Measurements from ENCODE around the gene RTN4RL1. TPM values are rescaled to one million over a fixed set of nuclear protein-coding genes. Genes with fewer than 3 reads are reported as not detected.
A peak's percentile ranks its signal among the peaks of the same experiment; 100 is the strongest.

Gene RTN4RL1, protein sequence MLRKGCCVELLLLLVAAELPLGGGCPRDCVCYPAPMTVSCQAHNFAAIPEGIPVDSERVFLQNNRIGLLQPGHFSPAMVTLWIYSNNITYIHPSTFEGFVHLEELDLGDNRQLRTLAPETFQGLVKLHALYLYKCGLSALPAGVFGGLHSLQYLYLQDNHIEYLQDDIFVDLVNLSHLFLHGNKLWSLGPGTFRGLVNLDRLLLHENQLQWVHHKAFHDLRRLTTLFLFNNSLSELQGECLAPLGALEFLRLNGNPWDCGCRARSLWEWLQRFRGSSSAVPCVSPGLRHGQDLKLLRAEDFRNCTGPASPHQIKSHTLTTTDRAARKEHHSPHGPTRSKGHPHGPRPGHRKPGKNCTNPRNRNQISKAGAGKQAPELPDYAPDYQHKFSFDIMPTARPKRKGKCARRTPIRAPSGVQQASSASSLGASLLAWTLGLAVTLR
- total RNA-seq (2014; rRNA removed; shearing (Covaris generic)), result 1.4 and 1.7 TPM in 2 replicates
- 1.9 and 3.3 TPM in 2 replicates for polyA plus RNA-seq (2015; cell fraction: cytosol; rRNA removed)
- 0.09 and 0.91 TPM in 2 replicates for polyA plus RNA-seq (2015; cell fraction: nucleus; rRNA removed)

DNA sequence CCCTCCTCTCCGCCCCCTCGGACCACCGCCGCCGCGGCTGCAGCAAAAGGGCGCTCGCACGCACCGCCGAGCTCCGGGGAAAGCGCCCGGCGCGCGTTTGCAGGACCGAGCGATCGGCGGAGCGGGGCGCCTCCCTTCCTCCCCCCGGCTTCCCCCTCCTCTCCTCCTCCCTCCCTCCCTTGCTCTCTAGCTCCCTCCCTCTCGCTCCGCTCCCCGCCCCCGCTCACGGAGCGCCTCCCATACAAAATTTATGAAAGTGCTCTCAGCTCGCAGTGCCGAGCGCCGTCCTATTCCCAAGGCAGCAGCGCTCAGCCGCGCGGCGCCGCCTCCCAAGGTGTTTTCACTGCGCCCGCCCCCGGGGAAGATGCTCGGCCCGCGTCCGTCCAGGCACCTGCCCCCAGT, at the start of gene RTN4RL1:
TSS of gene RTN4RL1 (minus strand) at position 115 of the 402 bp plus-strand sequence. CDS start 469 bp downstream, outside the sequence.
- DNase-seq (ENCODE audit: low read depth, low spot score), result peak; percentile 68
- in situ Hi-C loops (cut with HindIII; ENCODE audit: low pct_unique_long_range_greater_than_20kb, low sequenced_read_pairs), result no loop called here

DNA sequence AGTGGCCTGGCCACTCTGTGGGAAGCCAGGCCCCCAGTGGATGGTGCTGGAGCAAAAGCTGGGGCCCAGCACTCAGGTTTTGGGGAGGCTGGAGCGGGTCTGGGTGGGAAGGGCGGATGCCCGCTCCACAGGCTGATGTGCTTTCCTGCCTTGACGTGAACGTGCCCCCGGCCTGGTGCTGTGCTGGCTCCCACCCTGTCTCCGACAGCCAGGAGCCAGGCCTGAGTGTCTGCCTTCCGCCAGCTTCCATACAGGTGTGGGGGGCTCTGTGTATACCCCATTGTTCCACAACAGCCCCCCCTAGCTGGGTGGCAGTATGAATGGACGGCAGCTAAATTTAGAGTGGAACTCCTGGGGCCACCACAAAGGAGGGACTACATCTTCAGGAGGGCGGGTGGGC, 49.8 kb upstream of the RTN4RL1 start:
- DNase-seq (ENCODE audit: low read depth, low spot score), result no peak
- in situ Hi-C loops (cut with HindIII; ENCODE audit: low pct_unique_long_range_greater_than_20kb, low sequenced_read_pairs), result no loop called here

DNA sequence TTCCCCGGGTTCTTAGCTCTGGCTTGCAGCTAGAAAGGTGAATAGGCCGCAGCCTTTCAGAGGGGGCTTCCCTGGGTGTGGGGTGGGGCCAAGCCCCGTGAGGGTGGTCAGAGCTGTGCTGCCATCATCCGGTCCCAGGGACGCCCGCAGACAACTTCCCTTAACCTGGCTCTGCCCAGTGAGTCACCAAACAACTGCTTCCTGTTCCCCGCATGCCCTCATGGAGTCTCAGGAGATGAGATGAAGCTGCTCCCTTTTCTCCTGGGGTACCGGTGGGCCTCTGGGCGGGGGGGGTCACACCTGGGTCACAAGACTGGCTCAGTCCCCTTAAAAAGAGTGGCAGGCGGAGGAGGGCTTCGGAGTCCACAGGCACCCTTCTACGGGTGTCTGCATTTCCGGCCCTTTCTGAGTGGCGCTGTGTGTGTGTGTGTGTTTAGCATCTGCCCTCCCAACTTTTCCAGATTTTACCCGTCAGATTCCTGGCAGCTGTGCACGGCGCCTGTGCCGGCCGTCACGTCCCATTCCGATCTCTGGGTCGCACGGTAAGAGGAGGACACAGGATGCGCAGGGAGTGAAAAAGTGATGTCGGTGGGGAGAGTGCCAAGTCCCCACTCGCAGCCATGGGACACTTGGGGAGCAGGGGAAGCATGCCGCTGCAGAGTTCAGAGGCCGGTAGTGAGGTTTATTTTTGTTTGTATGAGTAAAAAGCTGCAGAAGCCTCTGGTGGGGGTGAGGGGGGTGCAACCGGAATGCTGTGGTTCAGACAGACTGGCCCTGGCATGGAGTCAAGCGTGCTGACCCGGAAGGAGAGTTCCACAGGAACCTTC, 46.5 kb upstream of the RTN4RL1 start:
- in situ Hi-C loops (cut with HindIII; ENCODE audit: low pct_unique_long_range_greater_than_20kb, low sequenced_read_pairs), result no loop called here
- DNase-seq (ENCODE audit: low read depth, low spot score), result no peak

DNA sequence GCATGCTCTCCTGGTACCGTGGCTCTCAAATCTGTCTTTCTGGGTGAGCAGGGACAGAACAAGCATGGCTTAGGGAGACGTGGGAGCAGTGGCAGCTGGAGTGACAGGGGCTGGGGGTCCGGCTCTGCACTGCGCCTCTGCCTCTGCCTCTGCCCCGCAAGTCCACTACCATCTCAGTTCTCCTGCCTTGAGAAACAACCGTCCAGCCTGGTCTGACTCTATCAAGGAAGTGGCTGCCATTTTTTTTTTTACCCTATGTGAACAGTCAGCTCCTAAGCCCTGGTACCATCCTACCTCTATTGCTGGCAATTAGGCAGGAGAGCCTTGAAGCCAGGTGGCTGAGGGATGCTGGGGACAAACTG, 45.9 kb upstream of the RTN4RL1 start:
- in situ Hi-C loops (cut with HindIII; ENCODE audit: low pct_unique_long_range_greater_than_20kb, low sequenced_read_pairs), result no loop called here
- DNase-seq (ENCODE audit: low read depth, low spot score), result no peak

DNA sequence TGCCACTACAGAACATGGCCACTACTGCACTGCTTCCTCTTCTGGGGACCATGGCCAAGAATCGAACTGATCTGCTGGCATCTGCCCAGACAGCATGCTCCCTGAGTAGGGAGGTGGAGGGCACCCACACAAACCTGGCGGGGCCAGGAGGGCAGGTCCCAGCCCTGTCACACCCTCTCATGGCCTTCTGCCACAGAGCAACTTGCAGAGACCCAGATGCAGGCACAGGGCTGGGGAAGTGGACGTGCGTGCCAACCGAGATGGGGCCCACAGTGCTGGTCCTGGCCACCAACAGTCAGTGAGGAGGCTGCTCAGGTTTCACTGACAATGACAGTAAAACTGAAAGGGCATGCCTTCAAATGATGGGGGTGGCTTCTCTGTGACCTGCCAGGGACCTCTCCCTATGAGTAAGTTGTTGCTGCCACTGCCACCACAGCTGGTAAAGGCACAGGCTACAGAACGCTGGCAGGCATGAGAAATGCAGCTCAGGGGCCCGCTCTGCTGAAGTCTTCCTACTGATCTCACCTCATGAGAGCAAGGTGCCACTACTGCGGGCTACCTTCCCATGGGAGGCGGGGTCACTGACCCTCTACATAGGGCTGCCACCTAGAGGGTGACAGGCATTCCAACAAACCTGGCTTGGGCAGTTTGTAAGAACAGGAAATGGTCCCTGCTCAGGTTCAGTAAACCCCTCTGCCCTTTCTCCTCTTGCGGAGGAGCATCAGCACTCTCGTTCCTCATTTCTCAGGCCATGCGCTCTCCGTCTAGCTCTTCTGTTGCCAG, 45.3 kb upstream of the RTN4RL1 start:
- in situ Hi-C loops (cut with HindIII; ENCODE audit: low pct_unique_long_range_greater_than_20kb, low sequenced_read_pairs), result no loop called here
- DNase-seq (ENCODE audit: low read depth, low spot score), result no peak

DNA sequence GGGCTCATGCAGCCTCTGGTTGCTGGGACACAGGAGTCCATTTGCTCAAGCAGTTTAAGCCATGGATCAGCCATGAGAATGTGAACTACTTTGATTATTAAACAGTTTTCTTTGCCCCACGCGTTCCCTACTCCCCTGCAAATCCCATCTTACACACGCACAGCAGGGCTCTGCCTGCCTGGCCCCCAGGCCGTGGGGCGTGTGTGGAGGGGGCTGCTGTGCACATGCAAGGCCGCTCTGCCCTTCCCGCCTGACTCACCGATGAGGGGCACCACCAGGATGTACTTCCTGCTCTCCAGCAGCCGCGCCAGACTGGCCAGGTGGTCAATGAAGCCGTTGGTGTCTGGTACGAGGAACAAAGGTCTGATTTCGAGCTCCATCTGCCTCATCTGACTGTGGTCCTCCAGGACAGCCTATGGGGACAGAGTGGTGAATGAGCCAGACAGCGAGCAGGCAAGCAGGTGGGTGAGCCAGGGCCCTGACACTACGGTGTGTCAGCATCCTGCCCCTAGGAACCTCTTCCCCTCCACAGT, 43.5 kb upstream of the RTN4RL1 start:
- no peak for DNase-seq (ENCODE audit: low read depth, low spot score)
- in situ Hi-C loops (cut with HindIII; ENCODE audit: low pct_unique_long_range_greater_than_20kb, low sequenced_read_pairs), result no loop called here

DNA sequence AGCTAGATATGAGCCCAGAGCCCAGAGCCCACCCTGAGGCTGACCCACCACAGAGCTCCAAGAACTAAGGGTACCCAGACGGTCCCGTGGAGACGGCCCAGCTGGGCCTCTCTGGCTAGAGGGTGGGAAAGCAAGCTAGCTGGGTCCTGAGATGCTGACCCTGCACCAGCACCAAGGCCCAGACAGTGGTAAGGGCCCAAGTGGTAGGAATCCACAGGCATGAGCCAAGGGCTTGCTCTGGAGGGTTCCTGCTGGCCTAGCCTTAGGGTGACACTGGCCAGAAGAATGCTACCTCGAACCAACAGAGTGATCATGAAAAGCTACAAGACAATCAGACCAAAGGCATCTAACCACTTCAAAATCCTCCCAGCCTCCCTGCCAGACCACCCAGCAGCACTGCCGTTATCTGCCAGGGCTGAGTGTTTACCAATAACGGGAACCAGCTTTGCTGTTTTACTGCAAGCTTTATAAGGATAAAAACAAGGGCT, 42.9 kb upstream of the RTN4RL1 start:
- DNase-seq (ENCODE audit: low read depth, low spot score), result no peak
- in situ Hi-C loops (cut with HindIII; ENCODE audit: low pct_unique_long_range_greater_than_20kb, low sequenced_read_pairs), result no loop called here

DNA sequence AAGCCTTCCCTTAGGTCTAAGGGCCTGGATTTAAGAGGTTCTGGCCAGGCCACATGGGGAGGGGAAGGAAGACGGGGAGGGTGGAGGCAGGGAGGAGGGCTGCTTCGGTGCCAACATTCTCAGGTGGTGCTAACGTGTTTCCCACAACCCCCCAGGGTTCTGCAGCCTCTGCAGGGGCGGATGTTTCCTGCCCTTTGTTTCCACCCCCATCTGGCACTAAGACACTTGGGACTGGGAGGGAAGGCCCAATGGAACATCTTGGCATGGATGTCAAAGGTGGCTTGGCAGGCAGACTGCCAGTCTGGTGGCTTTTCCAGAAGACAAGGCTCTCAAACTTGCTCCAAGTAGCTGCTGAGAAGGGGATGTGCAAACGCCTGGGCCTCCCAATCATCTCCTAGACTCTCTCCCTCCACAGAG, 42.5 kb upstream of the RTN4RL1 start:
- in situ Hi-C loops (cut with HindIII; ENCODE audit: low pct_unique_long_range_greater_than_20kb, low sequenced_read_pairs), result no loop called here
- DNase-seq (ENCODE audit: low read depth, low spot score), result no peak

DNA sequence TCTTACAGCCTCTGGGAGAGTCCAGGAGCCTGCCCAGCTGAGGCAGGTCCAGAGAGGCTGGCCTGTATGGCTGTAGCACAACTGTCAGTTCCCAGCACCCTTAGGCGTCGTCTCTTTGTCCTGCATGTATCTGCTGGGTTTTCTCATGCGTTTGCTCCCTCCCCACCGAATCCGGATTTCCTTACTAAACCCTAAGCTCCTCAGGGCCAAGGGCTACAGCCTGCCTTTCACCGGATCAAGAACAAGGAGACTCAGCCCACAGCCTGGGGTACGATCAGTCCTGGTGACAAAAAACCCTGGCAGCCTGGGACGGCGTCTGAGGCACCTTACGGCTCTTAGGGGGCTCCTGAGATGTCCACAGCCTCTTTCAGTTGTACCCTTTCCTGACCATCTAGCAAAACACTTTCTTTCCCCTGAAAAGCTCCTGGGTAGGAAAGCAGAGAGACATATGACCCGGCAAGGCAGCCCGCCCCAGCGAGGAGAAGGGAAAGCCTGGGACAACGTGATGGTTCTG, 42.0 kb upstream of the RTN4RL1 start:
- DNase-seq (ENCODE audit: low read depth, low spot score), result no peak
- in situ Hi-C loops (cut with HindIII; ENCODE audit: low pct_unique_long_range_greater_than_20kb, low sequenced_read_pairs), result no loop called here

DNA sequence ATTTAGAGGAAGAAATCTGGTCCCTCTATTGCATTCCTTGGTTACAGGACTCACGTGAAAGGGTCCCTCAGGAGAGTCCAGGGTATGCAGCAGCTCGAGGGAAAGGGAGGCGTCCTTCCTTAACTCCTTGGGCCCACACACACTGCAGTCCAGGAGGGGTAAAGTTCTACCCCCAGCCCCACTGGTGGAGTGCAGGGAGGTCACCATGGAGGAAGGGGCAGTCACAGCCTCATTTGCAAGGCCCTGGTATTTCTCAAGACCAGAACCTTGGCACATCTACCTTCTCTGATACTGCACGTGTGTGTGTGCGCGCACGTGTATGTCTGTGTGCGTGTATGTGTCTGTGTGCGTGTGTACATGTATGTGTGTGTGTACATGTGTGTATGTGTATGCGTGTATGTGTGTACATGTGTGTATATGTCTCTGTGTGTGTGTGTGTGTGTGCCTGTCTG, 40.8 kb upstream of the RTN4RL1 start:
- no peak for DNase-seq (ENCODE audit: low read depth, low spot score)
- in situ Hi-C loops (cut with HindIII; ENCODE audit: low pct_unique_long_range_greater_than_20kb, low sequenced_read_pairs), result no loop called here

DNA sequence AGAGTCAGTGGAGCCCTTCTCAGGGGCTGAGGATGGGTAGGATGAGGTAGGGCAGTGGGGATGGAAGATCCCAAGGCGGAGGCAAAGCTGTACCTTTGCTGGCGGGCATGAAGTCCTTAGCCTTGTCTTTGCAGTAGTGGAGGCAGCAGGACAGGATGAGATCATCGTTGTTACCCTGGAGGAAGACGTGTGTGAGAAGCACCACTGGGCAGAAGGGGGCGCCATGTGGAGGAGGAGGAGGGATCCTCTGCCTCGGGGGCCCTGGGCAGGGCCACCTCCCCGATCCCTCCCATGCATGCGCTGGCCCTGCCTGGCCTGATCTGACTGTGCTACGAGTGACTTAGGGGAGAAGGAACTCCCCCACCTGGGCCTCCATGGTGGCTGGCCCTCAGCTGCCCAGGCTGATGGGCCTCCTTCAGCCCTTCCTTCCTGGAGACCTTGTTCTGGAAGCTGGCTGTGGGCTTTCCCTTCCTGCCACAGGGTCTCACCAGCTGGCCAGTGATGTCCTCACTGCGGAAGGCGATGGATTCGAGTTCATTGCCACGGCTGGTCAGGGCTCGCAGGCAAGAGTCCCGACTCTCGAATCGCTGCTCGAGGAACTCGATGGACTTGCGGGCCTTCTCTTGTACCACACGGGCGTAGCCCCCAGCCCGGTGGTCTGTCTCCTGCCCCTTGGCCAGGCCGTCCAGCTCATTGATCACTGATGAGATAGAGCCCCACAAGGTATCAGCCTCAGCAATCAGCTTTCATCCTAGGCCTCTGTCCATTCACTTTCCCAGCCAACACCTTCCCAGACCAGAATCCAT, 40.0 kb upstream of the RTN4RL1 start:
- in situ Hi-C loops (cut with HindIII; ENCODE audit: low pct_unique_long_range_greater_than_20kb, low sequenced_read_pairs), result no loop called here
- peak; percentile 68 for DNase-seq (ENCODE audit: low read depth, low spot score)

DNA sequence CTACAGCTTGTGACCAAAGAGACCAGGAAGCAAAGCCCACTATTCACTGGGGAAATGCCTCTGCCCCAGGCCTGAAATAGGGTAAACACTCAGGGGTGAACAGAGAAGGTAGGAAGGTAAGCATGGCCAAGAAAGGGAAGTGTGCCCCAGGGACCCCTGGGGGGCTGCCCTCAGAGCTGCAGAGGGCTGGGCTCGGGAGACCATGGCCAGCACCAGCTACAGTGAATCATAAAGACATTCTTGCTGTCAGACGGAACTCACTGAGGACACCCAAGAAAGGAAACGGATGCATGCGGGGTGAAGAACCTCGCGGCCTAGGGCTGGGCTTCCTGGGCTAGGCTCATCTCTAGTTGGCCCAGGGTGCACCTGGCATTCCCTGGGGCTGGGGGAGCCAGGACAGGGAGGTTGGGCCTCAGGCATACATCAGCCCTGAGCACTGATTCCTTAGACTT, 39.4 kb upstream of the RTN4RL1 start:
- no peak for DNase-seq (ENCODE audit: low read depth, low spot score)
- in situ Hi-C loops (cut with HindIII; ENCODE audit: low pct_unique_long_range_greater_than_20kb, low sequenced_read_pairs), result no loop called here

DNA sequence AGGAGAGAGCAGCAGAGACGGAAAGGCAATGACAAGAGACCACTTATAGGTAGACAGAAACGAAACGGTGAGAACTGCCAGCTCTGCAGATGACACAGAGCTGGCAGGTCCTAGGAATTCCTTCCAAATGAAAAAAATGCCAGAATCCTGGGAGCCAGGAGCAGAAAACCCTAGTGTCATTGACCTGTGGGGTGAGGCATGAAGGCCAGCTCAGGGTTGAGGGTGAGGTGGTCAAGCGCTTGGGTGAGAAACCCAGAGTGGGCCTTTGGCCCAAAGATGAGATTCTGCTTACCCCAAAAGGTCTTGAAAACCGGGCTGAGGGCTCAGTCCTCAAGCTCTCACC, 39.0 kb upstream of the RTN4RL1 start:
- DNase-seq (ENCODE audit: low read depth, low spot score), result no peak
- in situ Hi-C loops (cut with HindIII; ENCODE audit: low pct_unique_long_range_greater_than_20kb, low sequenced_read_pairs), result no loop called here

DNA sequence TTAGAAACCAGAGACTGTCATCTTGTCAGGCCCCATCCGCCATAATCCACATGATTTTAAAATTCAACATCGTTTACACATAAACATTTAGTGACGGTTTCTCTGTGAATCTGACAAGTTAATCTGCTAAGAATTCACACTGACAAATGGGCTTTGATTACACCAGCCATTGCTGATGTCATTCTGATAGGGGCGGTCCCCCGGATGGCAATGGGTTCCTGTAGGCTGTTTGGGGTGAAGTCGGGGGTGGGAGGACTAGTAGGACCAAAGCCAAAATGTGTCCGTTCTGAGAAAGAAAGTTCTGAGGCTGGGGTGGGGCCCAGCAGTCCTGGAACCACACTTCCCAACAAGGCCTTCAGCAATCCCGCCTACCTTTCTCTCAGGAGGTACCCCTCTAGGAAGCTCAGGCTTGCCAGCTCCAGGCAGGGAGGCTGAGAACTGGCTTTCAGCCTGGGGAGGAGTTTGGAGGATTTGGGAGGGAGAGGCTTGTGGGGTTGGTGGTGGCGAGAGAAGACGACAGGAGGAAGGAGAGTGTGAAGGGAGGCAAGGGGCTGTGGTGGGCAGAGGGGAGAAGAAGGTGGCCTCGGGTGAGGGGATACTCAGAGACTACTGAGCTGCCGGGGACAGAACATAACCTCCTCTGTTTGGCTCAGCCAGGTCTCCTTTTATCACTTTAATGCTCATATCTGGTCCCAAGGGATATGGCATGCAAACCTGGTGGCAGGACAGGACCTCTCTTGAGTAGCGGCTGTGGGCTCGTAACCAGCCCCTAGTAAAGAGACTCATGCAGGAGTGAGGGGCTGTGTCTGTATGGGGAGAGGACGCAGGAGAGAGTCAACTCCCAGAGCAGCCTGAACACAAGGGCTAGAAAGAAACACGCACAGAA, 38.4 kb upstream of the RTN4RL1 start:
- in situ Hi-C loops (cut with HindIII; ENCODE audit: low pct_unique_long_range_greater_than_20kb, low sequenced_read_pairs), result no loop called here
- DNase-seq (ENCODE audit: low read depth, low spot score), result no peak

DNA sequence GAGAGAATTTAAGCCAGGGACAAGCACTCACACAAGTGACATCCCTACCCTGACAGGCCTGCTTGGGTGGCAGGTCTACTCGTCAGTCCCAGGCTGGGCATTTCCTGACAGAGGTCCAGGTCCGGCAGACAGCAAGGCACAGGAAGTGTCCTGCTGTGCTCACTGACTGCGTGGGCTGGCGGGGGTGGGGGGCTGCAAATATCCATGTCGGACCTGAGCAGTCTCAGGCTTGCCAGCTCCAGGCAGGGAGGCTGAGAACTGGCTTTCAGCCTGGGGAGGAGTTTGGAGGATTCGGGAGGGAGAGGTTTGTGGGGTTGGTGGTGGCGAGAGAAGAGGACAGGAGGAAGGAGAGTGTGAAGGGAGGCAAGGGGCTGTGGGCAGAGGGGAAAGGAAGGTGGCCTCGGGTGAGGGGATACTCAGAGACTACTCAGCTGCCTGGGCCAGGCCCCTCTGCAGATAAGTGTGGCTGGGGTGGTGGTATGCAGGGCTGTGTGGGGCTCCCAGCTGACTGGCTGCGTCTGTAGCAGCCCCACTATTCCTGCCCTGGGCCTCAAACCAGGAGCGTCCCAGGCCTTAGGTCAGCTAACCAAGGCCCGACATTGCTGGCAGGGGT, 37.5 kb upstream of the RTN4RL1 start:
- in situ Hi-C loops (cut with HindIII; ENCODE audit: low pct_unique_long_range_greater_than_20kb, low sequenced_read_pairs), result no loop called here
- no peak for DNase-seq (ENCODE audit: low read depth, low spot score)

All from SK-MEL-5 (cell line).